ENCODE results near the gene CCN5. TPM values are rescaled to one million over a fixed set of nuclear protein-coding genes. Genes with fewer than 3 reads are reported as not detected.

The CCN5 gene
- total and polyA plus RNA-seq, 2 of the 13 experiments (the other 11 are each of a cell fraction or from before 2014, with no cell fraction given): 0.12 TPM; not detected in 1

GRCh38 chr20:44746367-44747165, 31.4 kb downstream of the CCN5 start (continued):
- TF ChIP-seq ZKSCAN8 (CRISPR knock-in tag; IDR thresholded peaks at IDR 0.05; ENCODE audit: borderline replicate concordance) (no peak), ZNF670 (CRISPR knock-in tag; IDR thresholded peaks at IDR 0.05; ENCODE audit: borderline replicate concordance) (no peak), ZNF329 (CRISPR knock-in tag; IDR thresholded peaks at IDR 0.05; ENCODE audit: low read depth) (no peak), ZNF280D (CRISPR knock-in tag; IDR thresholded peaks at IDR 0.05) (no peak), SMARCE1 (IDR thresholded peaks at IDR 0.05; ENCODE audit: borderline replicate concordance) (no peak), MIER3 (CRISPR knock-in tag; IDR thresholded peaks at IDR 0.05; ENCODE audit: borderline replicate concordance) (no peak), HNRNPL (IDR thresholded peaks at IDR 0.05; ENCODE audit: low read depth, low read length) (no peak)
